Smooth muscle cell (in vitro differentiated cells): ENCODE results near the gene ASPM. TPM values are rescaled to one million over a fixed set of nuclear protein-coding genes. Genes with fewer than 3 reads are reported as not detected.

Source experiments
- DNase-seq: peaks from one replicate; lab custom pipeline; 2025; ENCODE audit not compliant: unreplicated experiment; lab: John Stamatoyannopoulos, UW
- H2AFZ ChIP-seq: fragments of 200-600 bp; sonication (generic); 2 replicates; pipeline ENCODE4 v1.6.0; 2016; ENCODE audit warnings: antibody characterized with exemption, low read depth, mild to moderate bottlenecking
- H3F3A ChIP-seq: fragments of 200-600 bp; sonication (generic); 2 replicates; pipeline ENCODE4 v1.6.0; 2017; ENCODE audit warnings: antibody characterized with exemption, low read depth
- H3K27ac ChIP-seq: fragments of 200-600 bp; sonication (generic); 2 replicates; pipeline ENCODE4 v1.5.1; 2016; ENCODE audit warnings: low read depth, mild to moderate bottlenecking
- H3K27me3 ChIP-seq: fragments of 200-600 bp; sonication (generic); 2 replicates; pipeline ENCODE4 v1.6.1; 2016; ENCODE audit warnings: low read depth, mild to moderate bottlenecking
- H3K36me3 ChIP-seq: fragments of 200-600 bp; sonication (generic); 2 replicates; pipeline ENCODE4 v1.5.1; 2016; ENCODE audit warnings: low read depth
- H3K4me1 ChIP-seq: fragments of 200-600 bp; sonication (generic); 2 replicates; pipeline ENCODE4 v1.5.1; 2016; ENCODE audit warnings: low read depth
- H3K4me2 ChIP-seq: fragments of 200-600 bp; sonication (generic); 2 replicates; pipeline ENCODE4 v1.6.0; 2016; ENCODE audit warnings: mild to moderate bottlenecking
- H3K4me3 ChIP-seq: fragments of 200-600 bp; sonication (generic); 2 replicates; pipeline ENCODE4 v1.5.1; 2016; ENCODE audit warnings: mild to moderate bottlenecking
- H3K79me2 ChIP-seq: fragments of 200-600 bp; sonication (generic); 2 replicates; pipeline ENCODE4 v1.6.0; 2016; ENCODE audit warnings: low read depth, mild to moderate bottlenecking
- H3K9ac ChIP-seq: fragments of 200-600 bp; sonication (generic); 2 replicates; pipeline ENCODE4 v1.6.0; 2016; ENCODE audit warnings: low read depth
- H3K9me3 ChIP-seq: fragments of 200-600 bp; sonication (generic); replicated peaks from 2 replicates; pipeline ENCODE4 v1.5.1; 2016; ENCODE audit warnings: low read depth
- H4K20me1 ChIP-seq: fragments of 200-600 bp; sonication (generic); 2 replicates; pipeline ENCODE4 v1.6.0; 2016; ENCODE audit warnings: low read depth
- WGBS: methylation state at CpG from one replicate; pipeline ENCODE4 v1.1.7; 2016; ENCODE audit warnings: low lambda C conversion rate; 5-methylcytosine and 5-hydroxymethylcytosine counted together
- polyA plus RNA-seq: library from polyadenylated mRNA; unstranded; fragments of >200 nt; fragmentation: Nextera tagmentation; extraction: Ambion mirVana; gene quantifications from 2 replicates; pipeline ENCODE4 v1.2.1, GENCODE V29; 2016
- total RNA-seq: library from RNA; depleted of rRNA; stranded (reverse); fragments of >200 nt; gene quantifications from 2 replicates; pipeline ENCODE4 v1.2.3, GENCODE V29; 2014
- TF ChIP-seq, protein P1 (sequence below): fragments of 200-600 bp; sonication (generic); IDR thresholded peaks from 2 replicates; pipeline ENCODE4 v1.5.1; 2017; ENCODE audit warnings: borderline replicate concordance, mild to moderate bottlenecking, antibody characterized with exemption; ENCODE audit not compliant: insufficient read depth, poor library complexity, severe bottlenecking

Gene ASPM, protein sequence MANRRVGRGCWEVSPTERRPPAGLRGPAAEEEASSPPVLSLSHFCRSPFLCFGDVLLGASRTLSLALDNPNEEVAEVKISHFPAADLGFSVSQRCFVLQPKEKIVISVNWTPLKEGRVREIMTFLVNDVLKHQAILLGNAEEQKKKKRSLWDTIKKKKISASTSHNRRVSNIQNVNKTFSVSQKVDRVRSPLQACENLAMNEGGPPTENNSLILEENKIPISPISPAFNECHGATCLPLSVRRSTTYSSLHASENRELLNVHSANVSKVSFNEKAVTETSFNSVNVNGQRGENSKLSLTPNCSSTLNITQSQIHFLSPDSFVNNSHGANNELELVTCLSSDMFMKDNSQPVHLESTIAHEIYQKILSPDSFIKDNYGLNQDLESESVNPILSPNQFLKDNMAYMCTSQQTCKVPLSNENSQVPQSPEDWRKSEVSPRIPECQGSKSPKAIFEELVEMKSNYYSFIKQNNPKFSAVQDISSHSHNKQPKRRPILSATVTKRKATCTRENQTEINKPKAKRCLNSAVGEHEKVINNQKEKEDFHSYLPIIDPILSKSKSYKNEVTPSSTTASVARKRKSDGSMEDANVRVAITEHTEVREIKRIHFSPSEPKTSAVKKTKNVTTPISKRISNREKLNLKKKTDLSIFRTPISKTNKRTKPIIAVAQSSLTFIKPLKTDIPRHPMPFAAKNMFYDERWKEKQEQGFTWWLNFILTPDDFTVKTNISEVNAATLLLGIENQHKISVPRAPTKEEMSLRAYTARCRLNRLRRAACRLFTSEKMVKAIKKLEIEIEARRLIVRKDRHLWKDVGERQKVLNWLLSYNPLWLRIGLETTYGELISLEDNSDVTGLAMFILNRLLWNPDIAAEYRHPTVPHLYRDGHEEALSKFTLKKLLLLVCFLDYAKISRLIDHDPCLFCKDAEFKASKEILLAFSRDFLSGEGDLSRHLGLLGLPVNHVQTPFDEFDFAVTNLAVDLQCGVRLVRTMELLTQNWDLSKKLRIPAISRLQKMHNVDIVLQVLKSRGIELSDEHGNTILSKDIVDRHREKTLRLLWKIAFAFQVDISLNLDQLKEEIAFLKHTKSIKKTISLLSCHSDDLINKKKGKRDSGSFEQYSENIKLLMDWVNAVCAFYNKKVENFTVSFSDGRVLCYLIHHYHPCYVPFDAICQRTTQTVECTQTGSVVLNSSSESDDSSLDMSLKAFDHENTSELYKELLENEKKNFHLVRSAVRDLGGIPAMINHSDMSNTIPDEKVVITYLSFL (N-terminal part only)
- 8.8 and 13.0 TPM in 2 replicates for total RNA-seq
- polyA plus RNA-seq = 1.7 and 3.2 TPM in 2 replicates

DNA sequence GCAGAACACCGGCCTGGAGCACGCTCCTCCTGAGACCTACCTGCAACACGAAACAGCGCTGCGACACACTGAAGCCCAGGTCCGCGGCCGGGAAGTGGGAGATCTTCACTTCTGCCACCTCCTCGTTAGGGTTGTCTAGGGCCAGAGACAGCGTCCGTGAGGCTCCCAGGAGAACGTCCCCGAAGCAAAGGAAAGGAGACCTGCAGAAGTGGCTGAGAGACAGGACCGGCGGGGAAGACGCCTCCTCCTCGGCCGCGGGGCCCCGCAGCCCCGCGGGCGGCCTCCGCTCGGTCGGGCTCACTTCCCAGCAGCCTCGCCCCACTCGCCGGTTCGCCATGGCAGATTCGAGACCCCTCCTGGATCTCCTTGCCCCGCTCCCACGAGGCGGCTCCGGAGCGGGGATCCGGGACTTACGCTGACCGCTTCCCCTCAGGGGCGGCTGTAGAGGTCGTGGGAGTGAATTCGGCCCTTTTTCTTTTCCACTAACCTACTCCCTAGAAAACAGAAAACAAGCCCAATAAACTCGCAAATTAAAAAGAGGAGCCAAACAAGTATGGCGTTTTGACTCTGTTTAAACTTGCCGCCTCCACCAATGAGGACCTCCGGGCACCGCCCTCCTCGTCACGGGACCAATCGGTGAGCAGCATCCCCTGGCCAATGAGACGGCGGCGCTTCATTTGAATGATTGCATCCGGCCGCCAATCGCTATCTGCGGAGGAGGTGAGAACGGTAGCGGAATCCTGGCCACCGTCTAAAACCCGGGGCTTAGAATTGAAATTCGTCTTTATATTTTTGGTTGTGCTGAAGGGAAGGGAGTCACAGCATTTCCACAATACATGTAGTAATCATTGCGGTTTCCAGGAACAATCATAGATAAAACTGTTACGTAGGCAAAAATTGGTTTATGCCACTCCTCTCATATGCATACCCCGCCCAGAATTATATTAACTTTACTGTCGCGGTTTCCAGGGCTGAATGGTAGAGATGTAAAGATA, at the start of gene ASPM:
Gene ASPM (minus strand): TSS at position 569 of the 995 bp plus-strand sequence. CDS start 232 bp downstream, at position 337.
- peak within 1 kb of the TSS; percentile 54 for H3K9ac ChIP-seq
- H3K4me1 ChIP-seq = peaks cover 11% of the 10 kb centered on the region
- H2AFZ ChIP-seq = peak within 1 kb of the TSS; percentile 89
- H3K27me3 ChIP-seq = no peaks in the 10 kb centered on the region
- H3K4me3 ChIP-seq = peak within 1 kb of the TSS; percentile 79
- TF ChIP-seq, protein P1, sequence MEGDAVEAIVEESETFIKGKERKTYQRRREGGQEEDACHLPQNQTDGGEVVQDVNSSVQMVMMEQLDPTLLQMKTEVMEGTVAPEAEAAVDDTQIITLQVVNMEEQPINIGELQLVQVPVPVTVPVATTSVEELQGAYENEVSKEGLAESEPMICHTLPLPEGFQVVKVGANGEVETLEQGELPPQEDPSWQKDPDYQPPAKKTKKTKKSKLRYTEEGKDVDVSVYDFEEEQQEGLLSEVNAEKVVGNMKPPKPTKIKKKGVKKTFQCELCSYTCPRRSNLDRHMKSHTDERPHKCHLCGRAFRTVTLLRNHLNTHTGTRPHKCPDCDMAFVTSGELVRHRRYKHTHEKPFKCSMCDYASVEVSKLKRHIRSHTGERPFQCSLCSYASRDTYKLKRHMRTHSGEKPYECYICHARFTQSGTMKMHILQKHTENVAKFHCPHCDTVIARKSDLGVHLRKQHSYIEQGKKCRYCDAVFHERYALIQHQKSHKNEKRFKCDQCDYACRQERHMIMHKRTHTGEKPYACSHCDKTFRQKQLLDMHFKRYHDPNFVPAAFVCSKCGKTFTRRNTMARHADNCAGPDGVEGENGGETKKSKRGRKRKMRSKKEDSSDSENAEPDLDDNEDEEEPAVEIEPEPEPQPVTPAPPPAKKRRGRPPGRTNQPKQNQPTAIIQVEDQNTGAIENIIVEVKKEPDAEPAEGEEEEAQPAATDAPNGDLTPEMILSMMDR = no peak
- peak within 1 kb of the TSS; percentile 2 for H3K27ac ChIP-seq
- H4K20me1 ChIP-seq = no peaks in the 10 kb centered on the region
- 1% methylated on average over 66 of the region's 67 CpGs for WGBS
- H3F3A ChIP-seq = no peaks in the 10 kb centered on the region
- H3K4me2 ChIP-seq = peak within 1 kb of the TSS; percentile 94
- no peaks in the 10 kb centered on the region for H3K9me3 ChIP-seq
- H3K79me2 ChIP-seq = peaks cover 25% of the 10 kb centered on the region
- DNase-seq = peak; percentile 59
- no peaks in the 10 kb centered on the region for H3K36me3 ChIP-seq

DNA sequence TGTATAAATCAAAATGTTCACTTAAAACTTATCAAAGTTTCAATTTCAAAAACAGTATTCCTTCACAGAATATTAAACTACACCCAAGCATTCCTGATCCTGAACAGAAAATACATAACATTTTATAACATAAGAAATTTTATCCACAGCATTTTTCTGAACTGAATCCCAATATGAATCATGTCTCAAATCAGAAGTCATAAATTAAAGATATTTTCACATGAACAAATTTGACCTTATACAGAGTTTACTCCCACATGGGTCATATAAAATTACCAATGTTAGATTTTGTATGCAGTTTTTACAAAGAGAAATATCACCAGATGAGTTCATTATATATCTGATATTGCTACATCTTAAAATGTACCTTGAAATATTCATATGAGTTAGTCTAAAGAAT, 48.6 kb upstream of the ASPM start:
- Histone ChIP-seq H3K79me2 (peaks cover 63% of the 10 kb centered on the region), H4K20me1 (peaks cover 51% of the 10 kb centered on the region), H3K27ac (no peak overlapping the region), H3F3A (no peaks in the 10 kb centered on the region), H3K9me3 (no peaks in the 10 kb centered on the region), H3K4me3 (no peak overlapping the region), H3K36me3 (peaks cover 3% of the 10 kb centered on the region), H3K4me1 (peaks cover 24% of the 10 kb centered on the region), H2AFZ (no peak overlapping the region), H3K9ac (no peak overlapping the region), H3K4me2 (peak overlapping the region; percentile 15), H3K27me3 (no peaks in the 10 kb centered on the region)
- TF ChIP-seq, protein P1 = no peak
- DNase-seq = no peak

DNA sequence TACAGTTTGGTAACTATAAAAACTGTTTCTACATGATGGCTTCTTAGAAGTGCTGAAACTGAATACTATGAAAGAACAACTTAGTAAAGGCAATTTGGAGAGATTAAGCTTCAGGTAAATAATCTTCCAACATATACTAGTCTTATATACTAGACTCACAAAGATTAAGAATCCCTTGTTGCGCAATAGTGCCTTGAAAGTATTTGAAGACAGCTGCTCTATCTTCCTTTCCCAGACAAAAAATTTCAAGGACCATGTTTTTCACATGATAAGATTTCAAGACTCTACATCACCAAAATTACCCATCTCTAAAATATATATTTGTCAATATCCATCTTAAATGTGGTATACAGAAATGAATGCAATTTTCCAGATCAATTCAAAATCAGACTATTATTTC, 37.7 kb upstream of the ASPM start:
- no peak overlapping the region for H3K4me2 ChIP-seq
- TF ChIP-seq, protein P1 = no peak
- H3K36me3 ChIP-seq = peaks cover 34% of the 10 kb centered on the region
- no peak overlapping the region for H3K4me3 ChIP-seq
- H4K20me1 ChIP-seq = peaks cover 38% of the 10 kb centered on the region
- peaks cover 4% of the 10 kb centered on the region for H3K79me2 ChIP-seq
- H3F3A ChIP-seq = no peaks in the 10 kb centered on the region
- no peak overlapping the region for H3K9ac ChIP-seq
- H2AFZ ChIP-seq = no peak overlapping the region
- H3K9me3 ChIP-seq = no peaks in the 10 kb centered on the region
- no peak for DNase-seq
- 100% methylated on average over 1 of the region's 1 CpG for WGBS
- H3K27me3 ChIP-seq = no peaks in the 10 kb centered on the region
- no peaks in the 10 kb centered on the region for H3K4me1 ChIP-seq
- H3K27ac ChIP-seq = no peak overlapping the region
